ENCODE measurements around the gene SCNN1B.
"Not testable (repeated sequence)": the region's sequence is repeated elsewhere in the genome, so short reads cannot be mapped to it uniquely, and the experiment has no call there.

The SCNN1B gene

GRCh38 chr16:23383881-23384280 lies 81.8 kb downstream of the SCNN1B start:
- no peak for DNase-seq

- DNase-seq = no peak
These were observed 82.8 kb downstream of the SCNN1B start for GRCh38 chr16:23384878-23385277.

- no peak for DNase-seq
These were observed 83.3 kb downstream of the SCNN1B start for GRCh38 chr16:23385441-23385840.

- no peak for DNase-seq
These were observed 85.6 kb downstream of the SCNN1B start for GRCh38 chr16:23387666-23388065.

- no peak for DNase-seq
These were observed 86.7 kb downstream of the SCNN1B start for GRCh38 chr16:23388786-23389185.

GRCh38 chr16:23389201-23389600 lies 87.1 kb downstream of the SCNN1B start:
- no peak for DNase-seq

GRCh38 chr16:23389936-23390335 lies 87.8 kb downstream of the SCNN1B start:
- not testable (repeated sequence) for DNase-seq

GRCh38 chr16:23391381-23392222 lies 89.5 kb downstream of the SCNN1B start:
- DNase-seq = no peak

GRCh38 chr16:23392223-23392600 lies 90.1 kb downstream of the SCNN1B start:
- no peak for DNase-seq

GRCh38 chr16:23394141-23394831 lies 92.2 kb downstream of the SCNN1B start:
- no peak for DNase-seq

- no peak for DNase-seq
These were observed 93.6 kb downstream of the SCNN1B start for GRCh38 chr16:23395732-23396131.

GRCh38 chr16:23397464-23397863 lies 95.4 kb downstream of the SCNN1B start:
- no peak for DNase-seq

GRCh38 chr16:23398987-23399805 lies 97.1 kb downstream of the SCNN1B start:
- DNase-seq = no peak

- DNase-seq = not testable (repeated sequence)
These were observed 98.3 kb downstream of the SCNN1B start for GRCh38 chr16:23400447-23400846.

GRCh38 chr16:23401139-23401538 lies 99.0 kb downstream of the SCNN1B start:
- no peak for DNase-seq

GRCh38 chr16:23402100-23402499 lies 100.0 kb downstream of the SCNN1B start:
- no peak for DNase-seq

- no peak for DNase-seq
These were observed 101.4 kb downstream of the SCNN1B start for GRCh38 chr16:23403547-23403946.

- DNase-seq = no peak
These were observed 103.9 kb downstream of the SCNN1B start for GRCh38 chr16:23406024-23406423.

GRCh38 chr16:23406546-23407240 lies 104.6 kb downstream of the SCNN1B start:
- DNase-seq = no peak

- DNase-seq = no peak
These were observed 105.5 kb downstream of the SCNN1B start for GRCh38 chr16:23407436-23408127.

GRCh38 chr16:23408242-23408822 lies 106.2 kb downstream of the SCNN1B start:
- DNase-seq = no peak

- no peak for DNase-seq
These were observed 106.8 kb downstream of the SCNN1B start for GRCh38 chr16:23408823-23409298.

Measured in suppressor macrophage treated with lipopolysaccharide for 4 hours (primary cell).